ENCODE measurements around the gene CENPU.
"Not testable (repeated sequence)": the region's sequence is repeated elsewhere in the genome, so short reads cannot be mapped to it uniquely, and the experiment has no call there.

Gene CENPU

GRCh38 chr4:184733654-184734524 is at the start of gene CENPU:
TSS of gene CENPU (minus strand) at chr4:184734096. CDS start at chr4:184734062, 34 bp downstream.
- peak; percentile 99 for DNase-seq (ENCODE audit: low read depth)
- H3K9me3 ChIP-seq (ENCODE audit: control insufficient read depth, low read length) = no peaks in the 10 kb centered on the region
- H3K36me3 ChIP-seq (ENCODE audit: control insufficient read depth, insufficient read depth, low read length, severe bottlenecking) = no peaks in the 10 kb centered on the region
- peaks cover 18% of the 10 kb centered on the region for H3K4me1 ChIP-seq (ENCODE audit: control insufficient read depth, insufficient read depth, low read length)
- no peaks in the 10 kb centered on the region for H3K27me3 ChIP-seq (replicated peaks; ENCODE audit: control insufficient read depth, insufficient read depth, low read length)
- peak within 1 kb of the TSS; percentile 66 for H3K9ac ChIP-seq (ENCODE audit: low read length)
- H3K4me3 ChIP-seq (ENCODE audit: low read length) = peak within 1 kb of the TSS; percentile 99

- H3K27me3 ChIP-seq (replicated peaks; ENCODE audit: control insufficient read depth, insufficient read depth, low read length) = no peaks in the 10 kb centered on the region
- no peak overlapping the region for H3K9ac ChIP-seq (ENCODE audit: low read length)
- H3K9me3 ChIP-seq (ENCODE audit: control insufficient read depth, low read length) = no peaks in the 10 kb centered on the region
- peaks cover 96% of the 10 kb centered on the region for H3K36me3 ChIP-seq (ENCODE audit: control insufficient read depth, insufficient read depth, low read length, severe bottlenecking)
- H3K4me3 ChIP-seq (ENCODE audit: low read length) = no peak overlapping the region
- DNase-seq (ENCODE audit: low read depth) = no peak
- H3K4me1 ChIP-seq (ENCODE audit: control insufficient read depth, insufficient read depth, low read length) = no peaks in the 10 kb centered on the region
Observed at GRCh38 chr4:184782731-184783373, 49.0 kb upstream of the CENPU start.

- not testable (repeated sequence) for H3K4me1 ChIP-seq (ENCODE audit: control insufficient read depth, insufficient read depth, low read length); DNase-seq (ENCODE audit: low read depth); H3K9ac ChIP-seq (ENCODE audit: low read length); H3K9me3 ChIP-seq (ENCODE audit: control insufficient read depth, low read length); H3K27me3 ChIP-seq (replicated peaks; ENCODE audit: control insufficient read depth, insufficient read depth, low read length); H3K4me3 ChIP-seq (ENCODE audit: low read length)
- peaks cover 94% of the 10 kb centered on the region for H3K36me3 ChIP-seq (ENCODE audit: control insufficient read depth, insufficient read depth, low read length, severe bottlenecking)
Observed at GRCh38 chr4:184779160-184779559, 45.3 kb upstream of the CENPU start.

- peaks cover 94% of the 10 kb centered on the region for H3K36me3 ChIP-seq (ENCODE audit: control insufficient read depth, insufficient read depth, low read length, severe bottlenecking)
Observed at GRCh38 chr4:184778325-184778724, 44.4 kb upstream of the CENPU start.

GRCh38 chr4:184776821-184777220 is 42.9 kb upstream of the CENPU start:
- Histone ChIP-seq H3K4me1 (ENCODE audit: control insufficient read depth, insufficient read depth, low read length) (no peaks in the 10 kb centered on the region), H3K4me3 (ENCODE audit: low read length) (no peak overlapping the region), H3K36me3 (ENCODE audit: control insufficient read depth, insufficient read depth, low read length, severe bottlenecking) (peaks cover 94% of the 10 kb centered on the region), H3K9me3 (ENCODE audit: control insufficient read depth, low read length) (no peaks in the 10 kb centered on the region), H3K9ac (ENCODE audit: low read length) (no peak overlapping the region), H3K27me3 (replicated peaks; ENCODE audit: control insufficient read depth, insufficient read depth, low read length) (no peaks in the 10 kb centered on the region)
- DNase-seq (ENCODE audit: low read depth) = no peak

More at GRCh38 chr4:184778325-184778724, 44.4 kb upstream of the CENPU start:
- Histone ChIP-seq H3K9ac (ENCODE audit: low read length) (no peak overlapping the region), H3K27me3 (replicated peaks; ENCODE audit: control insufficient read depth, insufficient read depth, low read length) (no peaks in the 10 kb centered on the region), H3K4me3 (ENCODE audit: low read length) (no peak overlapping the region), H3K4me1 (ENCODE audit: control insufficient read depth, insufficient read depth, low read length) (no peaks in the 10 kb centered on the region), H3K9me3 (ENCODE audit: control insufficient read depth, low read length) (no peaks in the 10 kb centered on the region)
- no peak for DNase-seq (ENCODE audit: low read depth)

- no peak for DNase-seq (ENCODE audit: low read depth)
- Histone ChIP-seq H3K36me3 (ENCODE audit: control insufficient read depth, insufficient read depth, low read length, severe bottlenecking) (peaks cover 97% of the 10 kb centered on the region), H3K9me3 (ENCODE audit: control insufficient read depth, low read length) (no peaks in the 10 kb centered on the region), H3K4me1 (ENCODE audit: control insufficient read depth, insufficient read depth, low read length) (no peaks in the 10 kb centered on the region), H3K27me3 (replicated peaks; ENCODE audit: control insufficient read depth, insufficient read depth, low read length) (no peaks in the 10 kb centered on the region), H3K4me3 (ENCODE audit: low read length) (no peak overlapping the region), H3K9ac (ENCODE audit: low read length) (no peak overlapping the region)
Observed at GRCh38 chr4:184775854-184776555, 42.1 kb upstream of the CENPU start.

- Histone ChIP-seq H3K4me1 (ENCODE audit: control insufficient read depth, insufficient read depth, low read length) (no peaks in the 10 kb centered on the region), H3K9me3 (ENCODE audit: control insufficient read depth, low read length) (no peaks in the 10 kb centered on the region), H3K4me3 (ENCODE audit: low read length) (no peak overlapping the region), H3K36me3 (ENCODE audit: control insufficient read depth, insufficient read depth, low read length, severe bottlenecking) (peaks cover 92% of the 10 kb centered on the region), H3K9ac (ENCODE audit: low read length) (no peak overlapping the region), H3K27me3 (replicated peaks; ENCODE audit: control insufficient read depth, insufficient read depth, low read length) (no peaks in the 10 kb centered on the region)
- DNase-seq (ENCODE audit: low read depth) = no peak
Observed at GRCh38 chr4:184774152-184774551, 40.3 kb upstream of the CENPU start.

GRCh38 chr4:184771416-184771815 is 37.5 kb upstream of the CENPU start:
- Histone ChIP-seq H3K4me3 (ENCODE audit: low read length) (no peak overlapping the region), H3K27me3 (replicated peaks; ENCODE audit: control insufficient read depth, insufficient read depth, low read length) (no peaks in the 10 kb centered on the region), H3K9me3 (ENCODE audit: control insufficient read depth, low read length) (no peaks in the 10 kb centered on the region), H3K9ac (ENCODE audit: low read length) (no peak overlapping the region), H3K4me1 (ENCODE audit: control insufficient read depth, insufficient read depth, low read length) (no peaks in the 10 kb centered on the region), H3K36me3 (ENCODE audit: control insufficient read depth, insufficient read depth, low read length, severe bottlenecking) (peaks cover 94% of the 10 kb centered on the region)
- DNase-seq (ENCODE audit: low read depth) = no peak

- no peaks in the 10 kb centered on the region for H3K9me3 ChIP-seq (ENCODE audit: control insufficient read depth, low read length)
- H3K36me3 ChIP-seq (ENCODE audit: control insufficient read depth, insufficient read depth, low read length, severe bottlenecking) = peaks cover 95% of the 10 kb centered on the region
- H3K9ac ChIP-seq (ENCODE audit: low read length) = no peak overlapping the region
- no peak overlapping the region for H3K4me3 ChIP-seq (ENCODE audit: low read length)
- no peaks in the 10 kb centered on the region for H3K27me3 ChIP-seq (replicated peaks; ENCODE audit: control insufficient read depth, insufficient read depth, low read length)
- no peak for DNase-seq (ENCODE audit: low read depth)
- H3K4me1 ChIP-seq (ENCODE audit: control insufficient read depth, insufficient read depth, low read length) = peaks cover under 1% of the 10 kb centered on the region
Observed at GRCh38 chr4:184769141-184769765, 35.4 kb upstream of the CENPU start.

GRCh38 chr4:184768296-184768695 is 34.4 kb upstream of the CENPU start:
- Histone ChIP-seq H3K4me3 (ENCODE audit: low read length) (no peak overlapping the region), H3K27me3 (replicated peaks; ENCODE audit: control insufficient read depth, insufficient read depth, low read length) (no peaks in the 10 kb centered on the region), H3K9ac (ENCODE audit: low read length) (no peak overlapping the region), H3K36me3 (ENCODE audit: control insufficient read depth, insufficient read depth, low read length, severe bottlenecking) (peaks cover 95% of the 10 kb centered on the region), H3K4me1 (ENCODE audit: control insufficient read depth, insufficient read depth, low read length) (peaks cover 10% of the 10 kb centered on the region), H3K9me3 (ENCODE audit: control insufficient read depth, low read length) (no peaks in the 10 kb centered on the region)
- DNase-seq (ENCODE audit: low read depth) = no peak

- Histone ChIP-seq H3K27me3 (replicated peaks; ENCODE audit: control insufficient read depth, insufficient read depth, low read length) (no peaks in the 10 kb centered on the region), H3K36me3 (ENCODE audit: control insufficient read depth, insufficient read depth, low read length, severe bottlenecking) (peaks cover 95% of the 10 kb centered on the region), H3K4me1 (ENCODE audit: control insufficient read depth, insufficient read depth, low read length) (peaks cover 24% of the 10 kb centered on the region), H3K9ac (ENCODE audit: low read length) (no peak overlapping the region), H3K4me3 (ENCODE audit: low read length) (no peak overlapping the region), H3K9me3 (ENCODE audit: control insufficient read depth, low read length) (no peaks in the 10 kb centered on the region)
- DNase-seq (ENCODE audit: low read depth) = no peak
Observed at GRCh38 chr4:184766446-184766845, 32.5 kb upstream of the CENPU start.

All from adipocyte (in vitro differentiated cells).